DND-41 (cell line): ENCODE data around the gene PLXNB3.

Experiments used
- EZH2 ChIP-seq: IDR thresholded peaks from 3 replicates; pipeline ENCODE4 v1.6.1; 2012; ENCODE audit warnings: borderline replicate concordance, low read depth, mild to moderate bottlenecking, moderate library complexity, low read length, inconsistent platforms; ENCODE audit not compliant: severe bottlenecking
- TF ChIP-seq, protein P1 (sequence below): IDR thresholded peaks from 2 replicates; pipeline ENCODE4 v1.5.1; 2012; ENCODE audit warnings: borderline replicate concordance, low read length, moderate library complexity, mild to moderate bottlenecking; ENCODE audit not compliant: poor library complexity, severe bottlenecking; ENCODE audit errors: extremely low read depth

DNA sequence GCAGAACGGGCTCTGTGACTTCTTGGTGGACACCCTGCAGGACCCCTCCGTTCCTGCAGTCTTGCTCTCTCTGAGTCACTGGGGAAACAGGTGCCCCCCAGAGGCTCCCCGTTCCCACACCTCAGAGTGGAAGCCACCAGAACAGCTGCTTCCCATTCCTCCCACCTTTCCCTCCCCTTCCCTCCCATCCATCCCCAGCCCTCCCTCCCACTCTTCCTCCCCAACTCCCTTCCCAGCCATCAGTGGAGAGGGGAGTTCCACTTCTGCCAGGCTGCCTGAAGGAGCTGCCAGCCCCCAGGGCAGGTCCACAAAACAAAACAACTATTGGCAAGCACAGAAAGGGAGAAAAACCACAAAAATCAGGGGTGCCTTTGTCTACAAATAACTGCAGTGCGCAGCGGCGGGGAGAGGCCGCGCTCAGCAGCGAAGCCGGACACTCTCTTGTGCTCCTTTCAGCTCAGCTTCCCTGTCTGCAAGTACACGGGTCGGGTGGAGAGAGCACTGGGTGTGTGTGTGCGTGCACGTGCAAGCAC lies 38.5 kb downstream of the PLXNB3 start:
- TF ChIP-seq, protein P1, sequence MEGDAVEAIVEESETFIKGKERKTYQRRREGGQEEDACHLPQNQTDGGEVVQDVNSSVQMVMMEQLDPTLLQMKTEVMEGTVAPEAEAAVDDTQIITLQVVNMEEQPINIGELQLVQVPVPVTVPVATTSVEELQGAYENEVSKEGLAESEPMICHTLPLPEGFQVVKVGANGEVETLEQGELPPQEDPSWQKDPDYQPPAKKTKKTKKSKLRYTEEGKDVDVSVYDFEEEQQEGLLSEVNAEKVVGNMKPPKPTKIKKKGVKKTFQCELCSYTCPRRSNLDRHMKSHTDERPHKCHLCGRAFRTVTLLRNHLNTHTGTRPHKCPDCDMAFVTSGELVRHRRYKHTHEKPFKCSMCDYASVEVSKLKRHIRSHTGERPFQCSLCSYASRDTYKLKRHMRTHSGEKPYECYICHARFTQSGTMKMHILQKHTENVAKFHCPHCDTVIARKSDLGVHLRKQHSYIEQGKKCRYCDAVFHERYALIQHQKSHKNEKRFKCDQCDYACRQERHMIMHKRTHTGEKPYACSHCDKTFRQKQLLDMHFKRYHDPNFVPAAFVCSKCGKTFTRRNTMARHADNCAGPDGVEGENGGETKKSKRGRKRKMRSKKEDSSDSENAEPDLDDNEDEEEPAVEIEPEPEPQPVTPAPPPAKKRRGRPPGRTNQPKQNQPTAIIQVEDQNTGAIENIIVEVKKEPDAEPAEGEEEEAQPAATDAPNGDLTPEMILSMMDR: no peak
- no peak for TF ChIP-seq EZH2
